NCI-H2107 treated with DMSO at 0.1 percent for 48 hours (cell line): ENCODE measurements around the gene MRPL14.
"Not testable (repeated sequence)": the region's sequence is repeated elsewhere in the genome, so short reads cannot be mapped to it uniquely, and the experiment has no call there.

Experiments used
- DNase-seq: peaks from one replicate; lab custom pipeline; 2025; ENCODE audit not compliant: unreplicated experiment; lab: John Stamatoyannopoulos, UW

MRPL14 gene

DNA sequence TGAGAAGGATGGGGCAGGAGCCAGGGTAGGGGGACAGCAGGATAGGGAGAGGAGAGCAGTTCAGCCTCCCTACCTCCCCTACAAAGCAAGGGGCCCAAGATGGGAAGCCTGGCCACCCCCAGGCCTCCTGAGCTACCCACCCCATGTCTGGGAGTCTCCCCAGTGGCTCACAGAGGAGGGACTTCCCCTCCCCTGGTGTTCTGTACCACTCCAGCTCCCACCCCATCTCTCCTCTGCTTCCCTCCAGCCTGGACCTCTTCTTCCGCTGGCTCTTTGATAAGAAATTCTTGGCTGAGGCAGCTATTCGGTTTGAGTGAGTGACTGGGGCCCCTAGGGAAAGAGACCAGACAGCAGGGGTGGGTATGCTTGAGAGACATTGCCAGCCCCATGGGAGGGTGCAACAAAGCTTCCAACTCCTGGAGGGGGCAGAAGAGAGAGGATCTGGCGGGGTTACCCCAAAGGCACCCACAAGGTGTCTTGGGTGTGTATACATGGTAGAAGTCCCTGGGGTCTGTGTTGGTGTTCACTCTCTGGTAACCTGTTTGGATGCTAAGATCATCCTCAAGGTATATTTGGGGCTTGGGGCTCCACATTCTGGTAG lies 23.2 kb upstream of the MRPL14 start:
- DNase-seq: no peak

DNA sequence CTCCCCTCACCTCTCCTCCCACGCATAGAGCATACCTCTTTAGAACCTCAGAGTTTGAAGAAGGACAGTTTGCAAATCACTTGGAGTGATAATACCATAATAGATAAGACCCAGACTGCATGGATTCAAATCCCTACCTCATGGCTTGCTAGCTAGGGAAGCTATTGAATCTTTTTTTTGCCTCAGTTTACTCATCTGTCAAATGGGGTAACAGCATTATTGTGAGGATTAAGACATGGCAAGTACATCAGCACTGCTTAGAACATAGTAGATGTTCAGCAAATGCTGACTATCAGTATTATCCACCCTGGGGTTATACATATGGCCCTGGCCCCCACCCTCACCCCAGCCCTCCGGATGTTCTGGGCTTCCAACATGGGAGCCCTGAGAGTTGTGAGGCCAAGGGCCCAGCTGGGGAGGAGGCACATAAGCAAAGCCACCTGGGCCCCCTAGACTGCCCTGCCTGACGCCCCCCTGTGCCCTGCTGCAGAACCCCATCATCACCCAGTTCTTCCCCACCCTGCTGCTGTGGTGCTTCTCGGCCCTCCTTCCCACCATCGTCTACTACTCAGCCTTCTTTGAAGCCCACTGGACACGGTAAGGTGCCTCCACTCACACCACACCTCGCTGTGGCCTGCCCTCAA lies 22.2 kb upstream of the MRPL14 start:
- DNase-seq: no peak

DNA sequence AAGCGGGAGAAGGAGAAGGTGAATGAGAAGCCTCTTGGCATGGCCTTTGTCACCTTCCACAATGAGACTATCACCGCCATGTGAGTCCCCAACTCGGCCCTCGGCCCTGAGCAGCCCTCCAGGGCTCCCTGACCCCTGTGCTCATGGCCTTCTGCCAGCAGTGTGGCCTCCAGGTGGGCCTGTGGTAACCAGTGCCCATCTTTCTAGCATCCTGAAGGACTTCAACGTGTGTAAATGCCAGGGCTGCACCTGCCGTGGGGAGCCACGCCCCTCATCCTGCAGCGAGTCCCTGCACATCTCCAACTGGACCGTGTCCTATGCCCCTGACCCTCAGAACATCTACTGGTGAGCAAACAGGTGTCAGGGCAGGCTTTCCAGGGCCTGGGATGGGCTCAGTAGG lies 21.1 kb upstream of the MRPL14 start:
- DNase-seq: no peak

DNA sequence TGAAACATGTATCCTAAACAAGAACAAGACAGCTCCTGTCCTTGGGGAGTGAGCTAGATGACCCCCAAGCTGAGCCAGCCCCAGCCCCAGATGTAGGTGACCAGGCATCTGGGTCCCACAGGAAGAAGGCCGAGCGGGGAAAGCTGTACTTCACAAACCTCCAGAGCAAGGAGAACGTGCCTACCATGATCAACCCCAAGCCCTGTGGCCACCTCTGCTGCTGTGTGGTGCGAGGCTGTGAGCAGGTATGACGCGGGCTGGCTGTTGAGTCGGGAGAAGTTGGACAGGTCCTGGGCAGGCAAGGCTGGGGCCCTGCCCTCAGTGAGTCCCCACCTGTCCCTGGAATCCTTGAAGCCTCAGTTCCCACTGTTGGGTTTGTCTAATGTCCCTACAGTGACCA lies 20.0 kb upstream of the MRPL14 start:
- no peak for DNase-seq

DNA sequence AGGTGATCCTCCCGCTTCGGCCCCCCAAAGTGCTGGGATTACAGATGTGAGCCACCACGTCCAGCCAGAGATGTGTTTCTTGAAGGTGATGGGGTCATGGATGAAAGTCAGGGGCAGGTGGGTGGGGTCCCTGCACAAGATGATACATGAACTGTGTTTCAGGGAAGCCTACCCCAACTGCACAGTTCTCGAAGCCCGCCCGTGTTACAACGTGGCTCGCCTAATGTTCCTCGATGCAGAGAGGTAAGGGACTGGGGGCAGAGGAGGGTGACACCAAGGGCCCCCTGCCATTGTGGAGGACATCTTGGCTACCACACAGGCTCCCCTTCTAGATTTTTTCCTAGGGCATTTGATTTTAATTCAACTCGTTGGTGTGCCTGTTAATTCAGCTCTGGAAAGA lies 19.4 kb upstream of the MRPL14 start:
- DNase-seq: no peak

DNA sequence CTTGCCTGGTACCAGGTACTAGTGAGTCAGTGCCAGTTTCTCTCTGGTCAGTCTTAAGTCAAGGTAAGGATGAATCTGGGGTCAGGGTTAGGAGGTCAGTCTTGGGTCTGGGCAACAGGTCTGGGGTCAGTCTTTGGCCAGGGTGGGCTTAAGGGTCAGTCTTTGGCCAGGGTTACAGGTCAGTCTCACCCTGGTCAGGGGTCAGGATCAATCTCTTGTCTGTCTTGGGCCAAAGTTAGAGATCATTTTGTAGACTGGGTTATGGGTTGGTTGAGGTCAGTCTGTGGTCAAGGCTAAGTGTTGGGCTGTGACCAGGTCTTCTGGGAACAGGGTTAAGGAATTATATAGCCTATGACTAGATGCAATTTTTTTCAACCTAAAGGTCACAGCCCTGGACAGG lies 18.6 kb upstream of the MRPL14 start:
- no peak for DNase-seq

DNA sequence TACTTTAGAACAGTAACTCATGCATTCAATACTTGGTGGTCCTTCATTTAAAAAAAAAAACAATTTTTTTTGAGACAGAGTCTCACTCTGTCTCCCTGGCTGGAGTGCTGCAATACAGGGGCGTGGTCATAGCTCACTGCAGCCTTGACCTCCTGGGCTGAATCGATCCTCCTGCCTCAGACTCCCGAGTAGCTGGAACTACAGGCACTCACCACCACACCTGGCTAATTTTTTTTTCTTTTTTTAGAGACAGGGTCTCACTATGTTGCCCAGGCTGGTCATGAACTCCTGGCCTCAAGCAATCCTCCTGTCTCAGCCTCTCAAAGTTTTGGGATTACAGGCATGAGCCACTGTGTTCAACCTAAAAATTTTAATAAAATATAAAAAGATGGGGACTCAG lies 17.3 kb upstream of the MRPL14 start:
- not testable (repeated sequence) for DNase-seq

DNA sequence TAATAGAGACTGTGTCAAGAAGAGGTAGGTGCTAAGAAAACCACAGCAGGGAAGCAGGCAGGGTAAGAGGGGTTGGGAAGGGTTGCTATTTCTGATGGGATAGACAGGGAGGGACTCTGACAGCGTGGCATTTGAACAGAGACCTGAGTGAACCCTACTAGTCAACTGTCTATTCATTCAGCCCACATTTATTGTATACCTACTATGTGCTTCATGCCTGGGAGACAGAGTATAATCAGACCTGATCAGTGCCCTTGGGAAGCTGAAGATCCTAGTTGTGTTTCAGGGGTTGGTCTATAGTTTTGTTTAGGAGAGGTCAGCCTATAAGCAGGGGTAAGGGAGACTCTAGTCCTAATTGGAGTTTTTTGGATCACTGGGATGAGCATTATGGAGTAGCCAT lies 16.5 kb upstream of the MRPL14 start:
- DNase-seq: no peak

DNA sequence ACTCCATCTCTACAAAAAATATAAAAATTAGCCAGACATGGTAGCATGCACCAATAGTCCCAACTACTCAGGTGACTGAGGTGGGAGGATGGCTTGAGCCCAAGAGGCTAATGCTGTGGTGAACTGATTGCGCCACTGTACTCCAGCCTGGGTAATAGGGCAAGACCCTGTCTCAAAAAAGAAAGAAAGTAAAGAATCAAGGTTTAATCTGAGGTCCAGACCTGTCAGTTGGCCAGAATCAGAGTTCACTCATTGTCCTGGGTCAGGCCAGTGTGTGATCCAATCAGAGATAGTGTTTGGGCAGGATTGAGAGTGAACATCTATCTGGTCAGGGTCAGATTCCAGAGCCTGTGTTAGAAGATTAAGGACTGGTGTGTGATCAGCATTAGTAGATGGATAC lies 15.6 kb upstream of the MRPL14 start:
- DNase-seq: no peak

DNA sequence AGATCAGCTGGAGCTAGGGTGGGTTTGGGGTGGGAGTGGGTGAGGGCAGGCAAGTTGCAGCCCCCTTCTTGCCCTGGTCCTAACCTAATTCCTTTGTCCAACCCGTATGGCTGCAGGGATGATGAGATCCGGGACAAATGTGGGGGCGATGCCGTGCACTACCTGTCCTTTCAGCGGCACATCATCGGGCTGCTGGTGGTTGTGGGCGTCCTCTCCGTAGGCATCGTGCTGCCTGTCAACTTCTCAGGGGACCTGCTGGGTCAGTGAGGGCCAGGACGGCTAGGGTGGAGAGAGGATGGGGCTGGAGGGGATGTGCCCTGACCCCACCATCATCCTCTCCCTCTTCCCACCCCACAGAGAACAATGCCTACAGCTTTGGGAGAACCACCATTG lies 12.1 kb upstream of the MRPL14 start:
- no peak for DNase-seq

DNA sequence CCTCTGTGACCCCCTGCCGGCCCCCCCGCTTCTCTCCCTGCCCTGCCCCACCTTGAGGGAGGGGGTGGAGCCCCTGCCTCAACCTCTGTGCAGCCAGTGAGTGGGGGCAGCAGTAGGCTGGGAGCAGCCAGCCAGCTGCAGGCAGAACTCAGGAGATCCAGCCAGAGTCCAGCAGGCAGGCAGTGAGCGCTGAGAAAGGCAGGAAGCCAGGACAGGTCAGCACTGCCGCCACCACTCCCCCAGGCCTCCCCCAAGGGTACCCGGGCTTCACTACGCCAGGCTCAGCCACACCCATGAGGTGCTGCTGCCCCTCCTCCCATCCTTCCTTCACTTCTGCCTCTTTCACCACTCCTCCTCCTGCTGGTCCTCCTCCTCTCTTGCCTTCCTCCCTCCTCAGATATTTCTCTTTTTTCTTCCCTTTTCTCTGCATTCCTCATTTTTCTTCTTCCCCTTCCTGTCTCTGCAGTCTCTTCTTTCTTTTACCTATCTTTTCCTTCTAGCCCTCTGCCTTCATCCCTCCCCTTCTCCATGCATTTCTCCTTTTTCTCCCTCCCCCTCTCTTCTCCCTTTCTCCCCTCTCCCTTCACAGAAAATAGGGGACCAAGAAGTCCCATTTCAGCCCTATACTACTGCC lies 11.6 kb upstream of the MRPL14 start:
- no peak for DNase-seq

DNA sequence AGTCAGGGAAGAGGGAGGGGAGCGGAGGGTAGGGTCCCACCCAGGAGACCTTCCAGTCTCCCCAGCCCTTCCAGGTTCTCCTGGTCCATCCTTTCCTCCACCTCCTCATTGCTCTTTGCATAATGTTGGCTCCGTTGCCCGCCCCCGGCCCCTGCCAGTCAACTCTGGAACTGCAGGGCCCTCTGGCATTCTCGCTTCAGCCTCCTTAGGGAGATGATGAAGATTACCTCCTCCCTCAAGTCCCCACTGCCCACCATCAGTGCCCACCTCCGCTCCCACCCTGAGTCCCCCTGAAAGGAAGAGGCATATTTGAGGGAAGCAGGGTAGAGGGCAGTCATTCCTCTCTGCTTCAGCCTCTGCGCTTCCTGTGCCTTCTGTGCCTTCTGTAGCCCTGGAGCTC lies 8.6 kb upstream of the MRPL14 start:
- DNase-seq: no peak

DNA sequence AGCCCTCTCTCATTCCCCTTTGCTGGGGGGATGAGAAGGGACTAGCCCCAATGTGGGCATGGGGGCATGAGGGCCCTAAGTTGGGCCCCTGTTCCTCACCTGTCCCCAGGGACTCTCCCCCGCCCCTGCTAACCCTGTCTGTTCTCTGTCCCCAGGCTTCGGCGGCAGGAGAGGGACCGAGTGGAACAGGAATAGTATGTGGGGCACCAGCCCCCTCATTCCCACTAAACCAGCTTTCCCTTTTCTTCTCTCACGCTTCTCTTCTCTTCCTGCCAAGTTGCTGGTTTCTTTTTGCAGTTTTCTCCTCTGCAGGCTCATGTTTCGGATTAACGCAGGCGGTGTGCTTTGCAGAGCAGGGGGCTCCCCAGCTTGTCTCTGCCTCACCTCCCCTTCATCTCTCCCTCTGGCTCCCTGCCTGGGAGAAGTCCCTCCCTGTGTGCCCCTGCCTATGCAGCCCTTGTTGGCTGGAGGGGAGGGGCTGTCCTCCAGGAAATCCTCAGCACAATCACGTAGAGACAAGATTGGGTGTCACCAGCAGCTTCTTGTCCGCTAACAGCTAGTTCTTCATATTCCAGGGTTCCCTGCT lies 8.0 kb upstream of the MRPL14 start:
- DNase-seq: no peak

DNA sequence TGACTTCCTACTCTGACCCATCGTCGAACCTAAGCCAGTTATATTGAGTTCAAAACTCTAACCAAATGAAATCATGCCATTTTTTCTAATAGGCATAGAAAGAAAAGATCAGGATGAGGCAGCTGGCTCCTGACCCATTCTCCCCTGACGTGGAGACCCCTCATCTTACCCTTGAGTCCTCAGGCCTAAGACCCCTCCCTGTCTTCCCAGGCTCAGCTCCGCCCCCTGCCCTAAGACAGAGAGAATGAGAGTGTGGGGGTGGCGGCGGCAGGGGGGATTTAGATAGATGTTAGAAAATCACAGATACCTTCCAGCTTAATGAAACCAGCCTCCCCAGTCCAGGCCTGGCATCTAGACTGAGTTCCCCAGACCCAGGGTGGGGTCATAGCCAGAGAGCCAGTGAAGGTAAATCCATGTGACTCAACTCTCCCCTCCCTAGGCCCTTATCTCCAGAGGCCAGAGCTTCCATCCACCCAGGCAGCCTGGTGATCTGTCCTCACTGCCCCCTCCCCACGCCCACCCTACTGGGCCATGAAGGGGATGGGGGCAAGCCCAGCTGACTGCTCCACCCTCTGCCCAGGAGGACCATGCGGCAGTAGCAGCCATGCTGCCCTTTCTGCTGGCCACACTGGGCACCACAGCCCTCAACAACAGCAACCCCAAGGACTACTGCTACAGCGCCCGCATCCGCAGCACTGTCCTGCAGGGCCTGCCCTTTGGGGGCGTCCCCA lies 6.9 kb upstream of the MRPL14 start:
- DNase-seq: no peak

DNA sequence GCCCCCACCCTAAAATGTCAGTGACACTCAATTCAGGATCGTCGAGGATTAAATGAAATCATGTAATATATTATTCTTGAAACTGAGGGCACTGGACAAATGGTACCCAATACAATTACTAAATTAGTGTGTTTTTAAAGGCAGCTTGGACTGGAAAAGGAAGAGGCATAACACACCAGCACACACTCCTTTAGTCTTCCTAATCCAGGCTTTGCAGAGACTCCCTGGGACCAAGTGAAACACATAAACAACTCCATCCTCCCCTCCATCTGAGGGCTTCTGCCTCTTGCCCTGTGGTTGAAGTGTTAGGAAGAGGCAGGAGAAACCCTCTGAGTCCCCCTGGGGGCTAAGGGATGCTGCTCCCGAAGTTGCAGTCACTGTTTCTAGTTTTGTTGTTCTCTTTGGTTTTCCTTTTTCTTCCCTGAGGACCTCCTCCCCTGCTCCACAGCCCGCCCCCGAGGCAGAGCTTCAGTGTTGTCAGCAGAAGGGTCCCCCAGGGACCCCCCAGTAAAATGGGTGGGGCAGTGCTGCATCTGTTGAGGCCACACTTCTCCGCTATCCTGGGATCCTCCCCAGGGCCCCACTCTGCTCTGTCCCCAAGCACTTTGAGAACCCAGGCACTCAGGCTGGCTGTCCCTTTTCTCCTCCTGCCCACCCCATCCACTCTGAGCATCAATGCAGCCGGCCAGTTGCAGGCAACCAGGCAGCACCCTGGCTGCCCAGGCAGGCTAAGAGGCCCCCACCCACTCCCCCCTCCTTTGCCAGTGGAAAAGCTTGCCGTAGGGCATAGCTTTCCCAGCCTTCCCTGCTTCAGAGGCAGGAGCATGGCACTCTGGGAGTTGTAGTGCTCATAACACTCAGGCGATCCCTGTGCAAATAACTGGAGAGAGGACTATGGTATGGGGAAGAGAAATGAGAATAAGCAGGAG lies 6.0 kb upstream of the MRPL14 start:
- no peak for DNase-seq

DNA sequence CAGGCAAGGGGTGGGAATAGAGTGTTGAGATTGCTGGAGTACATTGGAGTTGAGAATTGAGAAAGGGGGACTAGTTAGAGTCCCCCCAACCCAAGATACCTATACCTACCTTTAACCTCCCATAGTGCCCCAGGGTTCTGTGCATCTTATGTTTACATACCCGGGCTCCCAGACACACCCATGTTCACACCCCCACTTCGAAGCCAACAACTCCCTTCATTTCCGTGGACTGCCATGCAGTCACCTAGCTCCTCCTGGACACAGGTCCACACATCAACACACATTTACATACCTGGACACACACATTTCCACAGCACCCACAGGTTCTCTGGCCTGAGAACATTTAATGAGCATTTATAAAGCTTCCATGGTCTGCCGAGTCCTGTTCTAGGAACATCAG lies 5.2 kb upstream of the MRPL14 start:
- no peak for DNase-seq

DNA sequence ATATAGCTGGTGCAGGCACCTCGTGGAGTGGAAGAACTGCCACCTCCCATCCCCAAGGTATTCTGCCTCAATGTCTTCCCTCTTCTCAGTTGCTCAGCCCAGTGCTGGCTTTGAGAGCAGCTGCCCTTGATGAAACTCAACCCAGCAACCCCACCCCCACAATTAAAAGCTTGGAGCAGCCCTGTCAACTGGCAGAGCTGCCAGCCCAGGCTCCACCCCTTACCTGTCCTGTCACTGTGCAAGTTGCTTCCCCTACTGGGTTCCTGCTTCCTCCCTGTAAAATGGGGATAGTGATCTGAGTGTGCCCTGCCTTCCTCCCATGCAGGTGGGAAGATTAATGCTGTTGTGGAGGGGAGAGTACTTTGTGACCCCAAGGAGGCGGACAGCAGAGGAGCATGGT lies 4.6 kb upstream of the MRPL14 start:
- peak; percentile 40 for DNase-seq

DNA sequence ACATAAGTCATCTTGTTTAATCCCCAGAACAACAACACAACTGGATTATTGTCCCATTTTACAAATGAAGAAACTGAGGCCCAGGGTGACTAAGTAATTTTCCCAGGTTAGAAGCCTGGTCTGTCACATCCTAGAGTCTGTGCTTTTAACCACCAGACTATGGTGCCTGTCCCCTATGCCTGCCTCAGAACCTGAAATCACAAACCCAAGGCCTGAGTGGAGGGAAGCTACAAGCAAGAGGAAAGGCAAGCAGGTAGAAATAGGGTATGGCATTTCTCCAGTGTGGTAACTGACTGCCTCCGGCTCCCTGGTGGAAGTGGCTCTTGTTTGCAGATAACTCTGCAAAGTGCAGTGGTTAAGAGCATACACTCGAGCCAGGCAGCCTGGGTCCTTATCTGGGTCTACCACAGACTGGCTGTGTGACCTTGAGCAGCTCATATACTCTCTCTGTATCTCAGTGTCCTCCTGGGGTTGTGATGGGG lies 2.6 kb upstream of the MRPL14 start:
- DNase-seq: no peak

DNA sequence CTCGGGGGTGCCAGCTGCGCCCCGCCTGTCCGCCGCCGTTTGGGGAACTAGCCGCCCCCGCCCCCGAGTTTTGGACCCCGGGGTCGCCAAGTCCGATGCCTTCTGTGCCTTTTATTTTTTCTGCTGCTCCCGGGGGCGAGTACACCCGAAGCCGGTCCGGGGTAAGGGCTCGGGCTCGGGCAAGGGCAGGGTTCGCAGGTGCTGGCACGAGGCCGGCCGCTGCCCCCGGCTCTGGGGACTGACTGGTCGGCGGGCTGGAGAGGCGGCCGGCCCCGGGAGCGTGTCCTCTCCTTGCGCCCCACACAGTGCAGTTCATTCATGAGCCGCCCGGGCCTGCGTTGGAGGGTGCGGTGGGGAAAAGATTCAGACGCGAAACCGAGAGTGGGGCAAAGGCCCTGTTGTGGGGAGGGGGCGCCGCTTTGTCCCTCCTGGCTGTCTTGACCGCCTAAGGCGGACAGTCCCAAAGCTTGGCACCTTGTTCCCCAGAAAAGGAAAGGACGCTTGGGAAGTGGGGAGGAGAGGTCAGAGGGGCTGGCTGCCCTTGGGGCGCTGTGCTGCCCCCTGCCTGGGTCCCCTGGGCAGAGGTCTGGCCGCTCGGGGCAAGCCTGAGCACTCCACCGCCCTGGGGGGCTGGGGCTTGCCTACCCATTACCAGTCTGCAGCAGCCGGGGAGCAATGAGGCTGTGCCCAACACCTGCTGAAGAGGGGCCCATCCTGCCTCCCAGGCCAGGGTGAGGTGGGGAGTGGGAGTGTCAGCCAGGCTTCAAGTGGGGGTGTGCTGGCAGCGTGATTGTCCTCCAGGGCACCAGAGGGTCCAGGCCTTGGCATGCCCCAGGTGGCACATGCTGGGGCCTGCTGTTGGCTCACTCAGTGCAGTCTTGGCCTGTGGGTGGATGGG lies 1.0 kb upstream of the MRPL14 start:
- no peak for DNase-seq
